Activated naive CD8-positive, alpha-beta T cell (primary cell): ENCODE results near the gene B3GALNT1.

Experiments used
- H3K27ac Mint-ChIP-seq: one replicate; pipeline ENCODE4 v1.8.0; 2021; ENCODE audit warnings: mixed read lengths
- H3K27me3 Mint-ChIP-seq: one replicate; pipeline ENCODE4 v1.8.0; 2021; ENCODE audit warnings: mixed read lengths
- H3K36me3 Mint-ChIP-seq: one replicate; pipeline ENCODE4 v1.8.0; 2021; ENCODE audit warnings: mixed read lengths
- H3K4me1 Mint-ChIP-seq: one replicate; pipeline ENCODE4 v1.8.0; 2021; ENCODE audit warnings: low read depth, mixed read lengths
- H3K4me3 Mint-ChIP-seq: one replicate; pipeline ENCODE4 v1.8.0; 2021; ENCODE audit warnings: mild to moderate bottlenecking, mixed read lengths
- H3K9me3 Mint-ChIP-seq: one replicate; pipeline ENCODE4 v1.8.0; 2021; ENCODE audit warnings: low read depth, mixed read lengths

B3GALNT1 gene

DNA sequence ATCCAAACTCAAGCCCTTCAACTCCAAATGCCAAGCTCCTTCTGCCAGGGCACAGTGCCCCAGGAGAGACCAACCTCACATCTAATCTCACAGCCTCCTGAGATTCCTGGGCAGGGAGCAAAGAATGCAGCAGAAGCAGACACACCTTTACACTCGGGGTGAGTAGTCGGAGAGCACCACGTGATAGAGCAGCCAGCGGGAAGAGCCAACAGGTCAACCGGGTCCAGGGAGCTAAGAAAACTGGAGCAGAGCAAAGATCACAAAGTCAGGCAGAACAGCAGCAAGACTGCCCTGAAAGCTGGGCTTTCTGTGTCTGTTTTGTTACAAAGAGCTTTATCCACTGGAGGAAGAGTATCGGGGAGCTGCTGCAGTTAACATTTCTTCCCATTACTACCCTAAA, 4.2 kb downstream of the B3GALNT1 start:
- H3K36me3 Mint-ChIP-seq = no peaks in the 10 kb centered on the region
- H3K27me3 Mint-ChIP-seq = peaks cover 7% of the 10 kb centered on the region
- no peaks in the 10 kb centered on the region for H3K9me3 Mint-ChIP-seq
- H3K27ac Mint-ChIP-seq = no peak overlapping the region
- peaks cover 10% of the 10 kb centered on the region for H3K4me1 Mint-ChIP-seq
- H3K4me3 Mint-ChIP-seq = no peak overlapping the region

DNA sequence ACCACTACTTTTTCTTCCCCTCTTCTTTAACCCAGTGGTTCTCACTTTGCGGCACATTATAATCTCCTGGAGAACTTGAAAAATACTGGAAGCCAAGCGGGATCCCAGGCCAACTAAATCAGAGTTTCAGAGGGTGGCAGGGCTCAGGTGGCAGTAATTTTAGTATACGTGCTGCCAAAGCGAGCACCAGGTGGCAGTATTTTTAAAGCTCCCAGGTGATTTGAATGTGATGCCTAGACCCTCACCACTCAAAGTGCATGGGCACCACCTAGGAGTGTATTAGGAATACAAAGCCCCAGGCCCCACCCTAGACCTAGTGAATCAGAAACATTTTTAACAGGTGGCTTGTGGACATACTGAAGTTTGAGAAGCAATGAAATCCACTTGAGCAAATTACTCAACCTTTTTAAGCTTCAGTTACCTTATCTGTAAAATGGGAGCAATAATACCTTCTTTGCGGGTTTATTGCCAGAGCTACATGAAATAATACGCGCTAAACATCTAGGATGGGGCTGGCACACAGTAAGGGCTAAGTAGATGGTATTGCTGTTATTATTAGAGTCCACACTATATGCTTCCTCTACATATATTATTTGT, 8.3 kb downstream of the B3GALNT1 start:
- no peaks in the 10 kb centered on the region for H3K4me1 Mint-ChIP-seq
- no peak overlapping the region for H3K4me3 Mint-ChIP-seq

DNA sequence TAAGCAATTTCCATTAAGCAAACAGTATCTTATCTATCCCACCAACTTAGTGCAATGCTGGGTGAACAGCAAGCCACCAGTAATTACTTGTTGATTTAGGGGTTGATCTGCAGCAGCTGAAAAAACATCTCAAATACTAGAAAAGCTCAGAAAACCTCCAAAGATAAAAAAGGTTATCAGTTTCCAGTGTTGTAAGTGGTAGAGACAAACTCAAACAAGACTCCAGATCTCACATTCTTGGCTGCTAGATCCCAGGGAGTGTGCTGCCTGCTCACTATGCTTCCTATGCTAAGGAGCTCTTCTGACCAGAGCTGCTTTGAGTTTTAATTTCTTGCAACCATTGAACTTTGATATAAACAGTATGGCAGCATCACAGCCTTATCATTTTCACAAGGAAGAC, 11.3 kb downstream of the B3GALNT1 start:
- Mint-ChIP-seq H3K4me1 (no peaks in the 10 kb centered on the region), H3K27me3 (no peaks in the 10 kb centered on the region), H3K9me3 (no peaks in the 10 kb centered on the region), H3K27ac (no peak overlapping the region), H3K4me3 (no peak overlapping the region), H3K36me3 (no peaks in the 10 kb centered on the region)

More for the DNA sequence above, 8.3 kb downstream of the B3GALNT1 start:
- no peak overlapping the region for H3K27ac Mint-ChIP-seq
- H3K9me3 Mint-ChIP-seq = no peaks in the 10 kb centered on the region
- H3K27me3 Mint-ChIP-seq = no peaks in the 10 kb centered on the region
- H3K36me3 Mint-ChIP-seq = no peaks in the 10 kb centered on the region

DNA sequence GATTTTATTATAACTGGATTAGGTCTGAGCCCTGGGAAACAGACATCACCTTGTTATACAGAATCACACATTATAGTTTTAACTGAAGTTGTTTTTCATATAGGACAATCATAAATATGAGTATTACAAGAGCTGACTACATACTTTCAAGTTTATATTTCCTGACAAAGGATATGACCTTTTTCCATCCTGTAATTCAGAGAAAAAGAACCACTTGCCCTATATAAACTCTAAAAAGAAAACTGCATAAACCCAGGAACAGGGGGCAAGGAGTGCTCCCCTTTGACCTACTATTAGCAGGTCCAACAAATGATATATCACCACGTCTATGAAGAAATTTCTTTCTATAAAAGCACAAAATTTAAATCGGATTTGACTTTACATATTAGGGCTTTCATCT, 20.9 kb downstream of the B3GALNT1 start:
- peaks cover 3% of the 10 kb centered on the region for H3K36me3 Mint-ChIP-seq
- no peaks in the 10 kb centered on the region for H3K27me3 Mint-ChIP-seq
- no peak overlapping the region for H3K4me3 Mint-ChIP-seq
- H3K9me3 Mint-ChIP-seq = no peaks in the 10 kb centered on the region
- H3K27ac Mint-ChIP-seq = no peak overlapping the region
- peaks cover 4% of the 10 kb centered on the region for H3K4me1 Mint-ChIP-seq

DNA sequence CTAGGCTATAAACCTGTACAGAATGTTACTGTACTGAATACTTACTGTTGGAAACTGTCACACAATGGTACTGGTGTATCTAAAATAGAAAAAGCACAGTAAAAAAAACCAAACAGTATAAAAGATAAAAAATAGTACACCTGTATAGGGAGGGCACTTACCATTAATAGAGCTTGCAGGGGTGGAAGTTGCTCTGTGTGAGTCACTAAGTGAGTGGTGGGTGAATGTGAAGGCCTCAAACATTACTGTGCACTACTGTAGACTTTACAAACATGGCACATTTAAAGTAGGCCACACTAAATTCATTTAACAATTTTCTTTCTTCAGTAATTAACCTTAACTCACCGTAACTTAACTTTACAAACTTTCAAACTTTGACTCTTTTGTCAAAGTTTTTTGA, 22.0 kb downstream of the B3GALNT1 start:
- H3K27me3 Mint-ChIP-seq = no peaks in the 10 kb centered on the region
- no peak overlapping the region for H3K27ac Mint-ChIP-seq
- H3K4me3 Mint-ChIP-seq = no peak overlapping the region
- H3K9me3 Mint-ChIP-seq = no peaks in the 10 kb centered on the region
- H3K4me1 Mint-ChIP-seq = peaks cover 4% of the 10 kb centered on the region
- peaks cover 3% of the 10 kb centered on the region for H3K36me3 Mint-ChIP-seq

DNA sequence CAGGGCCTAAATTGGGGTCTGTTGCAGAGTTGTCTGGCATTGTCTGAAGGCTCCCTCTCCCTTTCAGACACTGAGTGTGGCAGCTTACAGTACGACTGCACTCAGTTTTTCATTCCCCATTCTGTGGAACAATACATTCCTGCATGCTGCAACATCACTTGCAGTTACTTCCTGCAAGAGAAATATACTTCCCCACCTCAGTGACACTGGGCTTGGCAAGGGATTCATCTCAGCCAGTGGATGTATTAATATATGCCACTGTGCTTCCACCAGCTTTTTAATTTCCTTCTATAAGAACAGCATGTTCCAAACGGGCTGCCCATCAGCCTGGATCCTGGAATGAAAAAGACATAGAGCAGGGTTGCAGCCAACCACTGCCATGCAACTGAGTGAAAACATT, 23.1 kb downstream of the B3GALNT1 start:
- Mint-ChIP-seq H3K9me3 (no peaks in the 10 kb centered on the region), H3K4me3 (no peak overlapping the region), H3K27me3 (no peaks in the 10 kb centered on the region), H3K4me1 (peaks cover 4% of the 10 kb centered on the region), H3K36me3 (peaks cover 3% of the 10 kb centered on the region), H3K27ac (no peak overlapping the region)

DNA sequence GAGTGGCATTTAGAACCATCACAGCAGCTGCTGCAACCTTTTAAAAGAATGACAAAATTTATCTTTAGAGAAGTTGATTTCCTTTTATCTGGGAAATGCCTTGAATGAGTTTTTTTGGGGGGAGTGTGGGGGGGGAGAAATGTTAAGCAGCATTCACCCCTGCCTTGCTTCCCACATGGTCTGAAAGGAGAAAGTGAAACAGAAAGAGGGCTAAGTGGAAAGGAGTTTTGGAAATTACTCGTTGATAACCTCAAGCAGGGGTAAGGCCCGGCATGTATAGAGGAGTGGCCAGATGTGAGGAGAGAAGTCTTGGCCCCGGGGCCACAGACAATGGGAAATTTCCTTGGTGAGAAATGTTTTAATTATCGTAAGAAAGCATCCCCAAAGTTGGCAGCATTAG, 23.5 kb downstream of the B3GALNT1 start:
- Mint-ChIP-seq H3K27me3 (no peaks in the 10 kb centered on the region), H3K9me3 (no peaks in the 10 kb centered on the region), H3K4me3 (no peak overlapping the region), H3K4me1 (peaks cover 4% of the 10 kb centered on the region), H3K36me3 (peaks cover 3% of the 10 kb centered on the region), H3K27ac (no peak overlapping the region)

DNA sequence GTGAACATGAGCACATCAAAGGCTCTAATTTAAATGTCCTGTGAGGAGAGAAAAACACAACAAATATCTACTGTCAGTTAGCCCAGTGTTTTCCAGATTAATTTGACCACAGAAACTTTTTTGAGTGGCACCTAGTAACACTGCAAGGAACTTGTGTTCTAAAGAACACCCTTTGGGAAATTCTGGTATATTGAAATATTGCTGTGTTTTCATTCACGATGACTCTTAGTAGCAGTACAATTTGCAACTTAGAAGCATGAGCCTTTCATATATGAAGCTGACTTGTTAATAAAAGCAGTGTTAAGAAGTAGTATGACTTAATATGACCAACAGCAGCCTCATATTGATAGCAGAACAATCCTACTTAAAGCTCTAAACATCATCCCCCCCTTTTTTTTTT, 32.0 kb downstream of the B3GALNT1 start:
- no peak overlapping the region for H3K4me3 Mint-ChIP-seq
- no peaks in the 10 kb centered on the region for H3K9me3 Mint-ChIP-seq

DNA sequence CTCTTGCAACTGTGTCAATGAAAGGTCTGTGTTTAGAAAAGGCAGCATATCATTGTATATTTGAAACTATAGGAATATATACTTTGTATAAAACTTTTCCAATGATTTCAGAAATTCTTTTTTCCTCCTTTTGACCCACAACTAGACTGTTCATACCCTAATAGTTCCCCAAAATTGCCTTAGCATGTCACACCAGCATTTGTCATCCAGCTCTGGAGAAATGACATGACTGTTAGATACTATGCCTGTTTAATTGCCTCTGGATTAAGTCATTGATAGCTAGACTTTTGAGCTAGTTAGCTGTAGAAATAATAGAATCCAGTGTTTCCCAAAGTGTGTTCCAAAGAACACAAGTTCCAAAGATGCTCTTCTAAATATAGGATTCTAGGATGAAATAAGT, 32.4 kb downstream of the B3GALNT1 start:
- Mint-ChIP-seq H3K9me3 (no peaks in the 10 kb centered on the region), H3K4me1 (no peaks in the 10 kb centered on the region), H3K27ac (no peak overlapping the region), H3K4me3 (no peak overlapping the region), H3K36me3 (no peaks in the 10 kb centered on the region), H3K27me3 (no peaks in the 10 kb centered on the region)

More for the DNA sequence above, 32.0 kb downstream of the B3GALNT1 start:
- H3K27ac Mint-ChIP-seq = no peak overlapping the region
- H3K36me3 Mint-ChIP-seq = no peaks in the 10 kb centered on the region
- no peaks in the 10 kb centered on the region for H3K27me3 Mint-ChIP-seq
- H3K4me1 Mint-ChIP-seq = no peaks in the 10 kb centered on the region

DNA sequence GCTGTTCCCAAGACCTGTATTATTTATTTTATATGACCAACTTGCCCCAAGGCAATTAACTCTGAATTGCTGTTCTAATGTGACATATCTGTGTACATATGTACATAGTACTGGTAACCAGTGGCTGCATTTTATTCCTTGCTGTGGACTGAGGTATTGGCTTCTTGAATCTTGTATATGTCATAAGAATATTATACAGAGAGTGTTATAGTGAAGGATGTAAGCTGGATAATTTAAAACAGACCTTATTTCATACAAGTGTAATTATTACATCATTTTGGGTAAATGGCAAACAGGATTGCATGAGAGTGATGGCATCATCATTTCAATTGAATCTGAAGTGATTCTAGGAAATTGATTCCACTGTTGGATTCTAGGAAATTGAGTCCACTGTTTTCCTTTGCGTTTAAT, 32.9 kb downstream of the B3GALNT1 start:
- H3K27ac Mint-ChIP-seq = no peak overlapping the region
- no peaks in the 10 kb centered on the region for H3K4me1 Mint-ChIP-seq
- no peaks in the 10 kb centered on the region for H3K27me3 Mint-ChIP-seq
- H3K9me3 Mint-ChIP-seq = no peaks in the 10 kb centered on the region
- H3K36me3 Mint-ChIP-seq = no peaks in the 10 kb centered on the region
- H3K4me3 Mint-ChIP-seq = no peak overlapping the region

DNA sequence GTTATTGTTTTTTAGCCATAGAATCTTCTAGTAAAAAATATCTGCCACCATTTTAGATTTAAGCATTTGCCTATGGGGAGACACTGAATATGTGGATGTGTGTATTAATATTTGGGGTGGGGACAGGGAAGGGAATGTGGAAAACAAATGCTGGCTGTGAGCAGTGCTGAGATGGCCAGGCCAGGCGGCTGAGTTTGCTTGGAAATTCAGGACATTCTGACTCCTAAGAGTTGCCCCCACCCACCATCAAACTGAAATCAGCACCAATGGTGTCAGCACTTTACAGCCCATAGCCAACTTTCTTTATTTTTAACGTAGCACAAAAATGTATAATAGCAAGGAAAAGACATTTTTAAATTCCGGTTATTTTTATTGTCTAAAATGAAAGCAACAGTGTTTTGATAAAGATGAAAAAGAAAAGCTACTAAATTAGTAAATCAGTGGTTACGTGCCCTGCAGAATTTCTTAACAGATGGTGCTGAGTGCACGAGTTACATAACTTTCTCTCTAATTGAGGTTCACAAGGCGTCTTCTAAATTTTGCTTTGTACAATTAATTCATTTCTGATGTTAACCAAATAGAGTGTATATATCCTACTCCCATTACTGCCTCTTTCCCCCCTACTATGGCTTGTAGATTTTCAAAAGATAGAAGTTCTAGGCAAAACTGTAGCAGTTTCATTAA, 34.0 kb downstream of the B3GALNT1 start:
- Mint-ChIP-seq H3K4me1 (no peaks in the 10 kb centered on the region), H3K27me3 (no peaks in the 10 kb centered on the region), H3K27ac (no peak overlapping the region), H3K36me3 (no peaks in the 10 kb centered on the region), H3K9me3 (no peaks in the 10 kb centered on the region), H3K4me3 (no peak overlapping the region)

DNA sequence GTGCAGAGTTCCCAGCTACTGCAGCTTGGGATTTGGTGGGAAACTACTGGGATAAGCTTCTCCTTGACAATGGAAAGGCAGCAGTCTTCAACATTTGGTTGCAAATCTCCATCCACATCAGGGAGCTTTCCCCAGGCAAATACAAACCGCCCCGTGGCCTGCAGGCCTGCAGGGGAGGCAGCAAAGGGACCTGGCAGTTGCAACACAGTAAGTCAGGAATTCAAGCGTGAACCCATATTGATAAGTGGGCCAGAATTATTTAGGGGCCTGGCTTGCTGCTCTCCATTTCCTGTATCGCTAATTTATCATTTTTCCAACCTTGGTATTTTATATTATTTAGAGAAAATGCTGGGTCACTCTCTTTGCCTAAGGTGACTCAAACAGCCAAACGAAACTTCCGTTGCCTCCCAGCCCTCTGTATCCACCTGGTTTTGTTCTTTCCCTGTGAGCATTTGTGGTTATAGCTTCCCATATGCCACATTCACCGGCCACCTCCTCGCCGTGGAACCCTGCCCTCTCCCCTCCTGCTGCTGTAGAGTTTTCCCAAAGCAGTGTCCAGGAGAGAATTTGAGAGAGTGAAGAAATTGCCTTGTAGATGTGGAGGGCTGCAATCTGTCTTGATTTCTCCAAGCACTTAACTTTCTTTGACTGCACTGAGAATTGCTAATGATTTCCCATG, 34.8 kb downstream of the B3GALNT1 start:
- H3K9me3 Mint-ChIP-seq = no peaks in the 10 kb centered on the region
- no peaks in the 10 kb centered on the region for H3K4me1 Mint-ChIP-seq
- H3K27me3 Mint-ChIP-seq = no peaks in the 10 kb centered on the region

DNA sequence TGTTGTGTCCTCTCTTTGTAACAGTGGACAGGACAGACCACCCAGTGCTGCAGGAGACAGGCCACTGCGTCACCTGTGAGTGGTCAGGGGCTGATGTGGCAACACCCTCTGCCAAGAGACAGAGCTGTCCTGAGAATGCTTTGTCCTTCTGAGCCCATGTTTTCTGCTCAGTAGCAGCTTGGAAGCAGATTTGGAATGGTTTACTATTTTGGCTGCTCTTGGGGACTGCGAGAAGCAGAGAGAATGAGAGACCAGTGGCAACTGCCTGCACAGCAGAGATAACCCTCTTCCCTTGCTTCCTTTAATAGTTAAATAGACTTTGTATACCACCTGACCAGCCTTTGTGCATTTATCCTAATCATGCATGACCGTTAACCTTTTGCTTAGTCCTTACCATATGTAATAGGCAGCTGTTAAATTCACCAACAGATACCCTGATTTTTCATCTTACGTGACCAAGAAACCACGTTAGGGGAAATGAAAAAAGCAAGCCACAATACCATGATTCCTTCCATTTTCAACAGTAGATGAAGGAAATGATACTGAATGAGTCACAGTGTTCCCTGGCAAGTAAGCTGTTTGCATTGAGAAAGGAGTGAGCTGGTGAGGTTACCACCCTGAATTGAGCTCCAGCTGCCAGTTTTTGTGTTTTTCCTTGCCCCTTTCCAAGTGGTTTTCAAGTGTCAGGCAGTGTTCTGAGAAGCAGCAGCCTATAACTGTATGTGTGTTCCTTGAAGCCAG, 35.5 kb downstream of the B3GALNT1 start:
- Mint-ChIP-seq H3K36me3 (no peaks in the 10 kb centered on the region), H3K27ac (no peak overlapping the region), H3K27me3 (no peaks in the 10 kb centered on the region), H3K4me3 (no peak overlapping the region), H3K9me3 (no peaks in the 10 kb centered on the region), H3K4me1 (no peaks in the 10 kb centered on the region)

More for the DNA sequence above, 34.8 kb downstream of the B3GALNT1 start:
- Mint-ChIP-seq H3K36me3 (no peaks in the 10 kb centered on the region), H3K27ac (no peak overlapping the region), H3K4me3 (no peak overlapping the region)

DNA sequence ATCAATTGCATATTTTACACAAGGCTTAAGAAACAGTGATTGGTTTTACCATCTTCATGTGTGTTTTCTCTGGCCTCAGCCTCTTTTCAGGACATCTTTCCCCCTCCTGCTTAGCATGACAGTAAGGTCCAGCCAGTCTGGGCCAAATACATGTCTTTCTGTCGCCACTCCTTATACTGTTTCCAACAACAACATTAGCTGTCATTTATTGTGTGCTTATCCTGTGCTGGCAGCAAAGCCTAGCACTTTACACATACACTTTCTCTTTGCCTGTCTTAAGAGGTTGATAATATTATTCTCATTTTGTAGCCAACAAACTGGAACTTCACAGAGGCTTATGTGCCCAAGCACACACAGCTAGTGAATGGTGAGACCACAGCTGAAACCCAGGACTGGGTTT, 37.8 kb downstream of the B3GALNT1 start:
- H3K27me3 Mint-ChIP-seq = no peaks in the 10 kb centered on the region
- H3K4me1 Mint-ChIP-seq = no peaks in the 10 kb centered on the region
- H3K9me3 Mint-ChIP-seq = no peaks in the 10 kb centered on the region
- H3K4me3 Mint-ChIP-seq = no peak overlapping the region
- H3K36me3 Mint-ChIP-seq = no peaks in the 10 kb centered on the region
- no peak overlapping the region for H3K27ac Mint-ChIP-seq

DNA sequence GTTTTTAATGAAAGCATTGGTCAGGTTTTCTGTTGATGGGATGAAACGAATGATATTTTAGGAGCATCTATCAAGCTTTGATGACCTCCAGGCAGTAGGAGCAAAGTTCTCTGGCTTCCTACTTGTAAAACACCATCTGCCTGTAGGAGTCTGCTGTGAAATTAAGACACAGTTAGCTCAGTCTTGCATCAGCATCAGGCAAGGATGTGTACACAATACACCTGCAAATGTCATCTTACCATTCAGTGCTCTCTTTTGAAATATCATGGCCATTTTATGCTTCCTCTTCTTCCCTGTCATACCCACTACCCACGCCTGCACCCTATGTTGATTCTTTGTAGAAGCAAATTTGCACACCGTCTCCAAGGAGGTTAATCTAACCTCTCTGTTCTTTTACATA, 38.2 kb downstream of the B3GALNT1 start:
- no peaks in the 10 kb centered on the region for H3K9me3 Mint-ChIP-seq
- H3K36me3 Mint-ChIP-seq = no peaks in the 10 kb centered on the region
- H3K4me1 Mint-ChIP-seq = no peaks in the 10 kb centered on the region
- no peaks in the 10 kb centered on the region for H3K27me3 Mint-ChIP-seq
- H3K27ac Mint-ChIP-seq = no peak overlapping the region
- H3K4me3 Mint-ChIP-seq = no peak overlapping the region
